Panc1 (cell line): ENCODE results near the gene GCA. TPM values are rescaled to one million over a fixed set of nuclear protein-coding genes. Genes with fewer than 3 reads are reported as not detected.
A peak's percentile ranks its signal among the peaks of the same experiment; 100 is the strongest.

Experiments used
- ATAC-seq: fragments of 200-7000 bp; cut with Tn5 transposase; 2 replicates; pipeline ENCODE4 v1.9.1; 2020; ENCODE audit warnings: mild to moderate bottlenecking, moderate library complexity
- BruUV-seq: library from RNA; stranded (reverse); fragments of 400-500 nt; replicated peaks from 2 replicates; lab custom pipeline; 2021; lab: Mats Ljungman, UMichigan
- CTCF ChIA-PET: fragments of 300-600 bp; sonication (Branson Sonifier 250); formaldehyde crosslinking; loops from one replicate; lab custom pipeline; 2022; ENCODE audit warnings: antibody characterized with exemption; lab: Charles Lee
- POLR2A ChIA-PET: fragments of 300-600 bp; sonication (Branson Sonifier 250); formaldehyde crosslinking; loops from one replicate; lab custom pipeline; 2022; ENCODE audit warnings: antibody characterized with exemption; lab: Charles Lee
- DNase-seq: peaks from one replicate; pipeline ENCODE4 v3.0.0-alpha.2; 2010; ENCODE audit warnings: low read depth, low spot score
- H3K27ac ChIP-seq: 2 replicates; pipeline ENCODE4 v1.5.1; 2011; ENCODE audit warnings: mild to moderate bottlenecking, low read length, inconsistent platforms
- H3K27me3 ChIP-seq: fragments of 200-500 bp; sonication (Bioruptor generic); 2 replicates; pipeline ENCODE4 v1.6.0; 2014; ENCODE audit warnings: low read length, inconsistent platforms; ENCODE audit not compliant: control insufficient read depth, insufficient read depth
- H3K36me3 ChIP-seq: fragments of 200-500 bp; sonication (Bioruptor generic); 2 replicates; pipeline ENCODE4 v1.5.1; 2014; ENCODE audit warnings: inconsistent platforms, mild to moderate bottlenecking, low read length, moderate library complexity; ENCODE audit not compliant: control insufficient read depth, insufficient read depth
- H3K4me1 ChIP-seq: 2 replicates; pipeline ENCODE4 v1.5.1; 2011; ENCODE audit warnings: inconsistent platforms, mild to moderate bottlenecking, low read length, moderate library complexity; ENCODE audit not compliant: control insufficient read depth, insufficient read depth
- H3K4me3 ChIP-seq, 2 experiments: 2 replicates each; pipeline ENCODE4 v1.5.1; 2011 to 2012; ENCODE audit warnings: low read depth in 2 of 2, low read length in 2 of 2, mild to moderate bottlenecking in 2 of 2, inconsistent platforms in 1 of 2, moderate library complexity in 1 of 2
- H3K9me3 ChIP-seq: fragments of 200-500 bp; sonication (Bioruptor generic); 2 replicates; pipeline ENCODE4 v1.5.1; 2014; ENCODE audit warnings: low read depth, mild to moderate bottlenecking, inconsistent platforms, low read length, moderate library complexity; ENCODE audit not compliant: control insufficient read depth, insufficient read depth
- CTCF ChIP-seq: fragments of 450-650 bp; IDR thresholded peaks from 2 replicates; pipeline ENCODE4 v1.5.1; 2017; ENCODE audit warnings: mild to moderate bottlenecking
- POLR2AphosphoS5 ChIP-seq: IDR thresholded peaks from 2 replicates; pipeline ENCODE4 v1.6.1; 2012; ENCODE audit warnings: mild to moderate bottlenecking, low read depth, low read length, moderate library complexity
- REST ChIP-seq, 2 experiments: IDR thresholded peaks; 2 replicates each; pipeline ENCODE4 v1.6.1; 2011 to 2012; ENCODE audit warnings: low read depth in 2 of 2, control low read depth in 1 of 2, low read length in 1 of 2, mild to moderate bottlenecking in 1 of 2, moderate library complexity in 1 of 2; ENCODE audit not compliant: insufficient read depth in 1 of 2
- SIN3A ChIP-seq: IDR thresholded peaks from 2 replicates; pipeline ENCODE4 v1.6.1; 2012; ENCODE audit warnings: low read depth, mild to moderate bottlenecking, low read length, moderate library complexity, borderline replicate concordance; ENCODE audit not compliant: insufficient read depth
- TCF7L2 ChIP-seq: IDR thresholded peaks from 2 replicates; pipeline ENCODE4 v1.6.1; 2011; ENCODE audit warnings: mild to moderate bottlenecking, low read depth, low read length, inconsistent platforms
- in situ Hi-C: cut with HindIII; loops from 2 replicates; pipeline ENCODE4 v1.10.0; 2016; ENCODE audit warnings: low sequenced_read_pairs, low pct_unique_long_range_greater_than_20kb
- intact Hi-C: fragments of 100-400 bp; cut with micrococcal nuclease; formaldehyde crosslinking; loops from one replicate; pipeline ENCODE4 v1.10.0; 2022; ENCODE audit not compliant: unreplicated experiment
- total RNA-seq: library from RNA; stranded (reverse); gene quantifications from one replicate; pipeline ENCODE4 v1.2.1, GENCODE V29; 2021; ENCODE audit not compliant: unreplicated experiment

GCA gene
- total RNA-seq, 1 experiment from 2014 or later = 21.3 TPM

- Histone ChIP-seq H3K9me3 (no peaks in the 10 kb centered on the region), H3K27ac (no peak overlapping the region), H3K27me3 (no peaks in the 10 kb centered on the region), H3K36me3 (no peaks in the 10 kb centered on the region), H3K4me1 (no peaks in the 10 kb centered on the region), H3K4me3 (no peak overlapping the region)
- ChIA-PET CTCF (no interaction called here), POLR2A (no interaction called here)
- intact Hi-C loops = no loop called here
- in situ Hi-C loops = no loop called here
- ATAC-seq = no peak
- no peak for DNase-seq
- BruUV-seq = no TSS peak
- TF ChIP-seq TCF7L2 (no peak), CTCF (peak; percentile 76), POLR2AphosphoS5 (no peak), REST (IDR thresholded peaks at IDR 0.05; ENCODE audit: insufficient read depth in 1 of 2, low read depth in 2 of 2, low read length in 1 of 2) (no peak), SIN3A (no peak)
Measured at GRCh38 chr2:162327134-162327769, 16.7 kb upstream of the GCA start.

GRCh38 chr2:162327806-162328205 is 16.1 kb upstream of the GCA start:
- CTCF ChIA-PET = no interaction called here
- in situ Hi-C loops = no loop called here
- H3K9me3 ChIP-seq = no peaks in the 10 kb centered on the region
- TF ChIP-seq CTCF = no peak
- no peak for TF ChIP-seq POLR2AphosphoS5
- no peak for TF ChIP-seq REST (IDR thresholded peaks at IDR 0.05; ENCODE audit: insufficient read depth in 1 of 2, low read depth in 2 of 2, low read length in 1 of 2)
- no peak for TF ChIP-seq TCF7L2
- no peak for TF ChIP-seq SIN3A
- H3K27ac ChIP-seq = no peak overlapping the region
- no peak for DNase-seq
- POLR2A ChIA-PET = interaction anchor here (0.5 kb wide), 1 partner anchor 1534 kb away, joined by 3 read pairs; no protein-coding TSS in a partner anchor
- ATAC-seq = no peak
- intact Hi-C loops = no loop called here
- H3K4me1 ChIP-seq = no peaks in the 10 kb centered on the region
- H3K36me3 ChIP-seq = no peaks in the 10 kb centered on the region
- H3K4me3 ChIP-seq = no peak overlapping the region
- H3K27me3 ChIP-seq = no peaks in the 10 kb centered on the region
- no TSS peak for BruUV-seq
